Fibroblast of lung (primary cell): ENCODE measurements around the gene CAPN2. TPM values are rescaled to one million over a fixed set of nuclear protein-coding genes. Genes with fewer than 3 reads are reported as not detected.

Experiments used
- DNase-seq, 2 donors: peaks; one replicate each; pipeline versions ENCODE4 v3.0.0 to v3.0.0-alpha.2; 2010; ENCODE audit warnings: low read depth in 2 of 2
- H2AFZ ChIP-seq: 2 replicates; pipeline ENCODE4 v1.5.1; 2012; ENCODE audit warnings: low read length, control low read depth, inconsistent platforms
- H3K27ac ChIP-seq: 2 replicates; pipeline ENCODE4 v1.5.1; 2011; ENCODE audit warnings: low read length, control low read depth; ENCODE audit not compliant: insufficient read depth
- H3K27me3 ChIP-seq: 2 replicates; pipeline ENCODE4 v1.5.1; 2011; ENCODE audit warnings: mild to moderate bottlenecking, low read length; ENCODE audit not compliant: control insufficient read depth, insufficient read depth
- H3K36me3 ChIP-seq: 2 replicates; pipeline ENCODE4 v1.5.1; 2011; ENCODE audit warnings: low read length; ENCODE audit not compliant: control insufficient read depth, insufficient read depth
- H3K4me1 ChIP-seq: 2 replicates; pipeline ENCODE4 v1.5.1; 2011; ENCODE audit warnings: low read length; ENCODE audit not compliant: control insufficient read depth, insufficient read depth; ENCODE audit errors: extremely low read depth
- H3K4me2 ChIP-seq: 2 replicates; pipeline ENCODE4 v1.5.1; 2011; ENCODE audit warnings: low read length, control low read depth; ENCODE audit not compliant: insufficient read depth; ENCODE audit errors: extremely low read depth
- H3K4me3 ChIP-seq, 4 experiments: fragments of 200-600 bp in 1 of 4; sonication (generic) in 1 of 4; replicated peaks in 1 of 4; 2 replicates each; pipeline ENCODE4 v1.5.1; 2011 to 2016; ENCODE audit warnings: low read length in 4 of 4, low read depth in 3 of 4, mild to moderate bottlenecking in 3 of 4, control low read depth in 2 of 4, inconsistent platforms in 1 of 4, mixed read lengths in 1 of 4; ENCODE audit not compliant: insufficient read depth in 1 of 4; ENCODE audit errors: control extremely low read depth in 1 of 4
- H3K79me2 ChIP-seq: 2 replicates; pipeline ENCODE4 v1.5.1; 2012; ENCODE audit warnings: mild to moderate bottlenecking, low read length, inconsistent platforms; ENCODE audit not compliant: control insufficient read depth, insufficient read depth
- H3K9ac ChIP-seq: 2 replicates; pipeline ENCODE4 v1.5.1; 2011; ENCODE audit warnings: mild to moderate bottlenecking, low read length, control low read depth; ENCODE audit not compliant: insufficient read depth
- H3K9me3 ChIP-seq: 2 replicates; pipeline ENCODE4 v1.5.1; 2012; ENCODE audit warnings: low read depth, low read length; ENCODE audit not compliant: control insufficient read depth, insufficient read depth
- H4K20me1 ChIP-seq: 2 replicates; pipeline ENCODE4 v1.5.1; 2011; ENCODE audit warnings: low read length; ENCODE audit not compliant: control insufficient read depth, insufficient read depth; ENCODE audit errors: extremely low read depth
- CTCF ChIP-seq, 2 donors: IDR thresholded peaks in 1 of 2; conservative IDR thresholded peaks in 1 of 2; 1 replicate in 1 of 2; 2 replicates in 1 of 2; pipeline ENCODE4 v1.5.1; 2011 to 2012; ENCODE audit warnings: low read length in 2 of 2, control low read depth in 1 of 2, inconsistent platforms in 1 of 2, low read depth in 1 of 2, mild to moderate bottlenecking in 1 of 2
- EZH2 ChIP-seq: IDR thresholded peaks from 2 replicates; pipeline ENCODE4 v1.5.1; 2012; ENCODE audit warnings: low read length, control low read depth, mild to moderate bottlenecking; ENCODE audit errors: missing control alignments
- polyA plus RNA-seq, 2 donors: library from polyadenylated mRNA; depleted of rRNA in 1 of 2; stranded (reverse) in 1 of 2; unstranded in 1 of 2; fragments of >200 nt; gene quantifications; 2 replicates each; pipeline ENCODE4 v1.2.1, GENCODE V29; 2011 to 2012; ENCODE audit warnings: missing spikeins in 1 of 2
- total RNA-seq: library from RNA; depleted of rRNA; stranded (reverse); fragments of >200 nt; gene quantifications from 2 replicates; pipeline ENCODE4 v1.2.1, GENCODE V29; 2014

Gene CAPN2
- total and polyA plus RNA-seq, 2 donors (not counting 1 experiment from before 2014, with no cell fraction given), result 387 to 488 TPM

- Histone ChIP-seq H4K20me1 (no peaks in the 10 kb centered on the region), H2AFZ (no peak overlapping the region), H3K9ac (no peak overlapping the region), H3K27me3 (no peaks in the 10 kb centered on the region), H3K4me1 (no peaks in the 10 kb centered on the region), H3K9me3 (no peaks in the 10 kb centered on the region), H3K4me2 (no peak overlapping the region), H3K79me2 (no peaks in the 10 kb centered on the region), H3K27ac (no peak overlapping the region), H3K4me3 (no peak overlapping the region), H3K36me3 (peaks cover 12% of the 10 kb centered on the region)
- no peak for TF ChIP-seq CTCF (conservative IDR thresholded peaks at IDR 0.05 in 1 of 2, IDR thresholded peaks at IDR 0.05 in 1 of 2; ENCODE audit: low read depth in 1 of 2, low read length in 2 of 2)
- TF ChIP-seq EZH2, result no peak
- DNase-seq, result no peak
These were observed 83.9 kb downstream of the CAPN2 start for GRCh38 chr1:223796210-223796609.

GRCh38 chr1:223802032-223802431, 89.7 kb downstream of the CAPN2 start:
- Histone ChIP-seq H3K4me3 (no peak overlapping the region), H3K9me3 (no peaks in the 10 kb centered on the region), H3K4me1 (no peaks in the 10 kb centered on the region), H4K20me1 (no peaks in the 10 kb centered on the region), H3K27me3 (no peaks in the 10 kb centered on the region), H3K36me3 (peaks cover 17% of the 10 kb centered on the region), H3K9ac (no peak overlapping the region), H3K4me2 (no peak overlapping the region), H3K27ac (no peak overlapping the region), H2AFZ (no peak overlapping the region), H3K79me2 (no peaks in the 10 kb centered on the region)
- no peak for DNase-seq
- TF ChIP-seq CTCF (conservative IDR thresholded peaks at IDR 0.05 in 1 of 2, IDR thresholded peaks at IDR 0.05 in 1 of 2; ENCODE audit: low read depth in 1 of 2, low read length in 2 of 2) (no peak), EZH2 (no peak)

GRCh38 chr1:223802602-223803001, 90.3 kb downstream of the CAPN2 start:
- H3K27ac ChIP-seq, result no peak overlapping the region
- no peak for TF ChIP-seq CTCF (conservative IDR thresholded peaks at IDR 0.05 in 1 of 2, IDR thresholded peaks at IDR 0.05 in 1 of 2; ENCODE audit: low read depth in 1 of 2, low read length in 2 of 2)
- no peak for TF ChIP-seq EZH2
- H3K27me3 ChIP-seq, result no peaks in the 10 kb centered on the region
- H3K9ac ChIP-seq, result no peak overlapping the region
- H3K9me3 ChIP-seq, result no peaks in the 10 kb centered on the region
- no peaks in the 10 kb centered on the region for H4K20me1 ChIP-seq
- H2AFZ ChIP-seq, result no peak overlapping the region
- H3K4me3 ChIP-seq, result no peak overlapping the region
- DNase-seq, result peak in 1 of 2 donors; percentile 20
- peaks cover 17% of the 10 kb centered on the region for H3K36me3 ChIP-seq
- H3K4me2 ChIP-seq, result no peak overlapping the region
- no peaks in the 10 kb centered on the region for H3K4me1 ChIP-seq
- H3K79me2 ChIP-seq, result no peaks in the 10 kb centered on the region
